Keratinocyte (primary cell): ENCODE results near the gene LRRTM2. TPM values are rescaled to one million over a fixed set of nuclear protein-coding genes. Genes with fewer than 3 reads are reported as not detected.
"Not testable (repeated sequence)": the region's sequence is repeated elsewhere in the genome, so short reads cannot be mapped to it uniquely, and the experiment has no call there.

Source experiments
- DNase-seq: peaks from one replicate; pipeline ENCODE4 v3.0.0-alpha.2; 2011; ENCODE audit warnings: low read depth, missing footprints, low spot score
- FAIRE-seq: peaks from 2 replicates; lab custom pipeline; 2011; peaks lifted over from hg19 to GRCh38; lab: Jason Lieb, UNC
- H2AFZ ChIP-seq: 2 replicates; pipeline ENCODE4 v1.6.0; 2012; ENCODE audit warnings: low read length, control low read depth, inconsistent platforms; ENCODE audit not compliant: control insufficient read depth
- H3K27ac ChIP-seq: 2 replicates; pipeline ENCODE4 v1.5.1; 2011; ENCODE audit warnings: low read length; ENCODE audit not compliant: control insufficient read depth, insufficient read depth
- H3K27me3 ChIP-seq: 3 replicates; pipeline ENCODE4 v1.6.0; 2011; ENCODE audit warnings: low read length; ENCODE audit not compliant: control insufficient read depth, insufficient read depth; ENCODE audit errors: extremely low read depth
- H3K36me3 ChIP-seq, 2 experiments: 2 replicates in 1 of 2; 3 replicates in 1 of 2; pipeline ENCODE4 v1.5.1; 2011; ENCODE audit warnings: low read length in 2 of 2, mild to moderate bottlenecking in 1 of 2; ENCODE audit not compliant: control insufficient read depth in 2 of 2, insufficient read depth in 2 of 2; ENCODE audit errors: extremely low read depth in 1 of 2
- H3K4me1 ChIP-seq: 3 replicates; pipeline ENCODE4 v1.5.1; 2011; ENCODE audit warnings: low read length; ENCODE audit not compliant: control insufficient read depth, insufficient read depth; ENCODE audit errors: extremely low read depth
- H3K4me2 ChIP-seq: 3 replicates; pipeline ENCODE4 v1.6.0; 2011; ENCODE audit warnings: low read depth, low read length; ENCODE audit not compliant: control insufficient read depth, insufficient read depth; ENCODE audit errors: extremely low read depth
- H3K4me3 ChIP-seq, 3 experiments: fragments of 200-600 bp in 1 of 3; sonication (generic) in 1 of 3; 2 replicates in 2 of 3; 3 replicates in 1 of 3; pipeline ENCODE4 v1.5.1; 2011 to 2016; ENCODE audit warnings: low read length in 3 of 3, mild to moderate bottlenecking in 3 of 3, control low read depth in 2 of 3, inconsistent platforms in 1 of 3, low read depth in 1 of 3, mixed read lengths in 1 of 3, mixed run types in 1 of 3, moderate library complexity in 1 of 3; ENCODE audit not compliant: control insufficient read depth in 2 of 3, insufficient read depth in 2 of 3; ENCODE audit errors: extremely low read depth in 1 of 3
- H3K79me2 ChIP-seq: 2 replicates; pipeline ENCODE4 v1.6.0; 2012; ENCODE audit warnings: low read length; ENCODE audit not compliant: control insufficient read depth, insufficient read depth
- H3K9ac ChIP-seq: 3 replicates; pipeline ENCODE4 v1.6.0; 2011; ENCODE audit warnings: low read length; ENCODE audit not compliant: control insufficient read depth, insufficient read depth; ENCODE audit errors: extremely low read depth
- H3K9me1 ChIP-seq: 3 replicates; pipeline ENCODE4 v1.6.0; 2011; ENCODE audit warnings: low read length; ENCODE audit not compliant: control insufficient read depth, insufficient read depth; ENCODE audit errors: extremely low read depth
- H3K9me3 ChIP-seq: 2 replicates; pipeline ENCODE4 v1.5.1; 2012; ENCODE audit warnings: low read depth, low read length; ENCODE audit not compliant: control insufficient read depth
- H4K20me1 ChIP-seq: 3 replicates; pipeline ENCODE4 v1.6.0; 2011; ENCODE audit warnings: low read length; ENCODE audit not compliant: control insufficient read depth, insufficient read depth; ENCODE audit errors: extremely low read depth
- CTCF ChIP-seq, 3 experiments: IDR thresholded peaks in 1 of 3; conservative IDR thresholded peaks in 1 of 3; optimal IDR thresholded peaks in 1 of 3; 2 replicates in 2 of 3; 3 replicates in 1 of 3; pipeline versions ENCODE3 to v1.5.1; 2011; ENCODE audit warnings: low read length in 3 of 3, mild to moderate bottlenecking in 3 of 3, moderate library complexity in 2 of 3, control low read depth in 1 of 3, inconsistent platforms in 1 of 3; ENCODE audit not compliant: insufficient read depth in 2 of 3; ENCODE audit errors: extremely low read depth in 1 of 3
- EZH2 ChIP-seq: IDR thresholded peaks from one replicate; pipeline ENCODE4 v1.6.1; 2012; ENCODE audit warnings: inconsistent platforms, mild to moderate bottlenecking, low read length, moderate library complexity
- dilution Hi-C: fragments of 300-500 bp; cut with MboI; formaldehyde crosslinking; loops from one replicate; pipeline ENCODE4 v1.7.0; 2020; ENCODE audit warnings: low sequenced_read_pairs; ENCODE audit not compliant: extremely low pct_ligation_motif_present
- polyA minus RNA-seq, 3 experiments: library from RNA; depleted of rRNA, polyadenylated mRNA; stranded (reverse); fragments of >200 nt; gene quantifications; 1 replicate in 1 of 3; 2 replicates in 1 of 3; 3 replicates in 1 of 3; pipeline ENCODE4 v1.2.3, GENCODE V29; 2011
- polyA plus RNA-seq, 5 experiments: library from polyadenylated mRNA; depleted of rRNA in 3 of 5; stranded (reverse) in 3 of 5; stranded (forward) in 1 of 5; unstranded in 1 of 5; fragments of >200 nt; gene quantifications; 1 replicate in 1 of 5; 2 replicates in 3 of 5; 3 replicates in 1 of 5; pipeline versions ENCODE4 v1.2.1 to v1.2.3, GENCODE V29; 2011 to 2012; ENCODE audit warnings: missing spikeins in 2 of 5, low read depth in 1 of 5, low replicate concordance in 1 of 5

Gene LRRTM2
- polyA plus RNA-seq (not detected in 3 replicates), polyA minus RNA-seq (not detected in 3 replicates)
- not detected for polyA plus RNA-seq (2011; ENCODE audit: low read depth)
- not detected in 2 replicates for polyA plus RNA-seq (2011; cell fraction: cytosol; rRNA removed)
- polyA plus RNA-seq (2011; cell fraction: nucleus; rRNA removed) = not detected in 2 replicates
- 0.34 TPM in 1 of 2 replicates, not detected in the other for polyA plus RNA-seq (2012; ENCODE audit: low replicate concordance)
- not detected for polyA minus RNA-seq (2011; cell fraction: cytosol; rRNA and poly(A)+ RNA removed)
- 0.39 TPM in 1 of 2 replicates, not detected in the other for polyA minus RNA-seq (2011; cell fraction: nucleus; rRNA and poly(A)+ RNA removed)

- H3K9me1 ChIP-seq = peaks cover 2% of the 10 kb centered on the region
- H4K20me1 ChIP-seq = peaks cover 2% of the 10 kb centered on the region
- FAIRE-seq (no peak), DNase-seq (no peak)
- peaks cover 19% of the 10 kb centered on the region for H3K4me1 ChIP-seq
- TF ChIP-seq CTCF (optimal IDR thresholded peaks at IDR 0.05 in 1 of 3, IDR thresholded peaks at IDR 0.05 in 1 of 3, conservative IDR thresholded peaks at IDR 0.05 in 1 of 3; ENCODE audit: extremely low read depth in 1 of 3, insufficient read depth in 2 of 3, low read length in 3 of 3) (no peak), EZH2 (no peak)
- H3K79me2 ChIP-seq = peaks cover 79% of the 10 kb centered on the region
- no peak within 1 kb of the TSS for H3K4me3 ChIP-seq
- H3K27ac ChIP-seq = no peak within 1 kb of the TSS
- no peak within 1 kb of the TSS for H3K4me2 ChIP-seq
- H3K9me3 ChIP-seq = no peaks in the 10 kb centered on the region
- no peak within 1 kb of the TSS for H3K9ac ChIP-seq
- dilution Hi-C loops = no loop called here
- H3K27me3 ChIP-seq = no peaks in the 10 kb centered on the region
- H2AFZ ChIP-seq = no peak within 1 kb of the TSS
- peaks cover 0 to 3% of the 10 kb centered on the region in 2 experiments for H3K36me3 ChIP-seq
Observed at GRCh38 chr5:138874771-138875551, at the start of gene LRRTM2. Gene LRRTM2 (minus strand): TSS chr5:138875335. CDS start chr5:138874911, 424 bp downstream.

- no peak overlapping the region for H3K9ac ChIP-seq
- H3K4me3 ChIP-seq = no peak overlapping the region
- H3K4me2 ChIP-seq = no peak overlapping the region
- H3K27me3 ChIP-seq = no peaks in the 10 kb centered on the region
- H3K9me3 ChIP-seq = no peaks in the 10 kb centered on the region
- dilution Hi-C loops = no loop called here
- no peaks in the 10 kb centered on the region for H3K9me1 ChIP-seq
- H3K4me1 ChIP-seq = peaks cover 4% of the 10 kb centered on the region
- TF ChIP-seq EZH2 (no peak), CTCF (optimal IDR thresholded peaks at IDR 0.05 in 1 of 3, IDR thresholded peaks at IDR 0.05 in 1 of 3, conservative IDR thresholded peaks at IDR 0.05 in 1 of 3; ENCODE audit: extremely low read depth in 1 of 3, insufficient read depth in 2 of 3, low read length in 3 of 3) (no peak)
- no peaks in the 10 kb centered on the region for H4K20me1 ChIP-seq
- FAIRE-seq (no peak), DNase-seq (no peak)
- no peak overlapping the region for H3K27ac ChIP-seq
- H2AFZ ChIP-seq = no peak overlapping the region
- peaks cover 28 to 37% of the 10 kb centered on the region in 2 experiments for H3K36me3 ChIP-seq
- H3K79me2 ChIP-seq = peaks cover 2% of the 10 kb centered on the region
Observed at GRCh38 chr5:138922494-138922893, 47.4 kb upstream of the LRRTM2 start.

- H3K4me3 ChIP-seq, dilution Hi-C loops, H3K9ac ChIP-seq, H3K4me2 ChIP-seq, H3K9me1 ChIP-seq, H3K9me3 ChIP-seq, DNase-seq, H3K27ac ChIP-seq, H3K27me3 ChIP-seq, H3K79me2 ChIP-seq, FAIRE-seq, H4K20me1 ChIP-seq, H3K4me1 ChIP-seq, H2AFZ ChIP-seq: not testable (repeated sequence)
- H3K36me3 ChIP-seq = peaks cover 18 to 30% of the 10 kb centered on the region in 2 experiments
Observed at GRCh38 chr5:138921362-138921761, 46.2 kb upstream of the LRRTM2 start.
